Ascending aorta (tissue), 2 donors: ENCODE measurements around the gene NAA50. TPM values are rescaled to one million over a fixed set of nuclear protein-coding genes. Genes with fewer than 3 reads are reported as not detected.
A peak's percentile ranks its signal among the peaks of the same experiment; 100 is the strongest.

ENCODE experiments used
- DNase-seq, 2 donors: peaks; one replicate each; pipeline ENCODE4 v3.0.0-alpha.2; 2019; ENCODE audit warnings: low spot score in 2 of 2
- H3K27ac ChIP-seq, 2 donors: fragments of 200-600 bp; sonication (generic); one replicate each; pipeline ENCODE4 v1.5.1; 2016 to 2017; ENCODE audit warnings: mild to moderate bottlenecking in 1 of 2
- H3K27me3 ChIP-seq: fragments of 200-600 bp; sonication (generic); one replicate; pipeline ENCODE4 v1.5.1; 2017
- H3K36me3 ChIP-seq, 2 donors: fragments of 200-600 bp; sonication (generic); one replicate each; pipeline ENCODE4 v1.5.1; 2016
- H3K4me1 ChIP-seq, 2 donors: fragments of 200-600 bp; sonication (generic); one replicate each; pipeline ENCODE4 v1.5.1; 2016 to 2017; ENCODE audit warnings: mild to moderate bottlenecking in 1 of 2
- H3K4me3 ChIP-seq, 2 donors: fragments of 200-600 bp; sonication (generic); one replicate each; pipeline ENCODE4 v1.5.1; 2016 to 2017; ENCODE audit warnings: mild to moderate bottlenecking in 1 of 2
- H3K9me3 ChIP-seq, 2 donors: fragments of 200-600 bp; sonication (generic); one replicate each; pipeline ENCODE4 v1.5.1; 2016
- intact Hi-C: fragments of 100-400 bp; cut with DNase I; formaldehyde crosslinking; loops from one replicate; pipeline ENCODE4 v1.15.1; 2023
- total RNA-seq: library from RNA; depleted of rRNA; stranded (reverse); fragments of >200 nt; gene quantifications from one replicate; pipeline ENCODE4 v1.1.0, GENCODE V29; 2016
- TF ChIP-seq, protein P1 (sequence below), 3 experiments: fragments of 200-600 bp in 2 of 3; fragments of 450-650 bp in 1 of 3; sonication (generic) in 2 of 3; IDR thresholded peaks; one replicate each; pipeline ENCODE4 v1.5.1; 2016 to 2019; ENCODE audit warnings: antibody characterized with exemption in 3 of 3, mild to moderate bottlenecking in 1 of 3, moderate library complexity in 1 of 3

Gene NAA50
- total RNA-seq, 1 donor from 2014 or later = 56.0 TPM

GRCh38 chr3:113747283-113748046, 1.4 kb upstream of the NAA50 start:
- H3K4me3 ChIP-seq = peak overlapping the region; percentile 97 to 100
- H3K36me3 ChIP-seq = no peaks in the 10 kb centered on the region
- TF ChIP-seq, protein P1, sequence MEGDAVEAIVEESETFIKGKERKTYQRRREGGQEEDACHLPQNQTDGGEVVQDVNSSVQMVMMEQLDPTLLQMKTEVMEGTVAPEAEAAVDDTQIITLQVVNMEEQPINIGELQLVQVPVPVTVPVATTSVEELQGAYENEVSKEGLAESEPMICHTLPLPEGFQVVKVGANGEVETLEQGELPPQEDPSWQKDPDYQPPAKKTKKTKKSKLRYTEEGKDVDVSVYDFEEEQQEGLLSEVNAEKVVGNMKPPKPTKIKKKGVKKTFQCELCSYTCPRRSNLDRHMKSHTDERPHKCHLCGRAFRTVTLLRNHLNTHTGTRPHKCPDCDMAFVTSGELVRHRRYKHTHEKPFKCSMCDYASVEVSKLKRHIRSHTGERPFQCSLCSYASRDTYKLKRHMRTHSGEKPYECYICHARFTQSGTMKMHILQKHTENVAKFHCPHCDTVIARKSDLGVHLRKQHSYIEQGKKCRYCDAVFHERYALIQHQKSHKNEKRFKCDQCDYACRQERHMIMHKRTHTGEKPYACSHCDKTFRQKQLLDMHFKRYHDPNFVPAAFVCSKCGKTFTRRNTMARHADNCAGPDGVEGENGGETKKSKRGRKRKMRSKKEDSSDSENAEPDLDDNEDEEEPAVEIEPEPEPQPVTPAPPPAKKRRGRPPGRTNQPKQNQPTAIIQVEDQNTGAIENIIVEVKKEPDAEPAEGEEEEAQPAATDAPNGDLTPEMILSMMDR (IDR thresholded peaks at IDR 0.05) = no peak
- no peaks in the 10 kb centered on the region for H3K27me3 ChIP-seq
- intact Hi-C loops = loop anchor here (2.0 to 10.0 kb wide), 7 partner anchors 37 to 1399 kb away; partner anchors contain the start of genes ATG3, CCDC191, QTRT2 and ZBTB20
- no peak for DNase-seq
- no peaks in the 10 kb centered on the region for H3K9me3 ChIP-seq
- H3K27ac ChIP-seq = peak overlapping the region; percentile 98 to 100
- H3K4me1 ChIP-seq = peaks cover 6 to 29% of the 10 kb centered on the region in 2 donors

GRCh38 chr3:113746548-113747282, 666 bp upstream of the NAA50 start, which contains the start of gene ATP6V1A:
ATP6V1A (plus strand) TSS chr3:113747035; CDS start chr3:113778754, 31,719 bp downstream.
- TF ChIP-seq, protein P1 (IDR thresholded peaks at IDR 0.05) = no peak
- no peaks in the 10 kb centered on the region for H3K9me3 ChIP-seq
- H3K4me1 ChIP-seq = peaks cover 6 to 29% of the 10 kb centered on the region in 2 donors
- H3K27me3 ChIP-seq = no peaks in the 10 kb centered on the region
- H3K27ac ChIP-seq = peak within 1 kb of the TSS; percentile 98 to 100
- H3K36me3 ChIP-seq = no peaks in the 10 kb centered on the region
- H3K4me3 ChIP-seq = peak within 1 kb of the TSS; percentile 97 to 100
- intact Hi-C loops = loop anchor here (1.0 to 10.0 kb wide), 9 partner anchors 38 to 1400 kb away; partner anchors contain the start of genes ATG3, CCDC191, QTRT2 and SPICE1
- peak; percentile 65 to 95 for DNase-seq

- Histone ChIP-seq H3K4me1 (peaks cover 6 to 29% of the 10 kb centered on the region in 2 donors), H3K9me3 (no peaks in the 10 kb centered on the region), H3K27ac (peak overlapping the region; percentile 98 to 100), H3K4me3 (peak overlapping the region; percentile 97 to 100), H3K27me3 (no peaks in the 10 kb centered on the region), H3K36me3 (no peaks in the 10 kb centered on the region)
- DNase-seq = peak; percentile 59 to 88
- intact Hi-C loops = loop anchor here (10.0 kb wide), 2 partner anchors 410 to 690 kb away; no protein-coding TSS in a partner anchor
- TF ChIP-seq, protein P1 (IDR thresholded peaks at IDR 0.05) = peak; percentile 44 to 80 (median 65)
These were observed 901 bp downstream of the NAA50 start for GRCh38 chr3:113744941-113745755.

DNA sequence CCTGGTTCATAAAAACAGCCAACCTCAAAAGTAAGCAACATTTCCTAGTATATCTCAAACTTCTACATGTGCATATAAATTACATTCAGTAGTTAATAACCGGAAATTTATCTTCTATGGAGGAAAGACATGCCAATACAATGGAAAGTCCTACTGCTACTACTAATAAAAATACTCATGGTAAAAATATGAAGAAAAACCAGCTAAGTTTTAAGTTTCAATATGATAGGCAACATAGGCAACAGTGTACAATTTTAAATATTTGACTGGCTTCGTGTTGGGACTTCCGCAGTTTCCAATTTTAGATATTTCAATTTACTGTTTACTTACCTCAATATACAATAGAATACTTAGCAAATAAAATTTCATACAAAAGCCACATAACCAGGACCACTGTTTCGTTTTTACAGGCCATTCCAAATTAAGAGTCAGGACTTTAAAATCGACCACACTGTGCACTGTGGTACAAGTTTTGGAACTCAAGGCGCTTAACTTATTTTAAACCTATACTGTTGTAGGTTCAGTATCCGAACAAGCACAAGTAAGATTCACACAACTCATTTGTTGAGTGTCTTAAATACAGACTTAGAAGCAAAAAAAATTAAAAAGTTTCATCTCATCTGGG, 2.9 kb downstream of the NAA50 start:
- intact Hi-C loops = loop anchor here (10.0 kb wide), 2 partner anchors 412 to 688 kb away; no protein-coding TSS in a partner anchor
- H3K9me3 ChIP-seq = no peaks in the 10 kb centered on the region
- H3K4me3 ChIP-seq = peak overlapping the region in 1 of 2 donors; percentile 100
- DNase-seq = no peak
- no peak overlapping the region for H3K27ac ChIP-seq
- H3K27me3 ChIP-seq = no peaks in the 10 kb centered on the region
- peaks cover 6 to 23% of the 10 kb centered on the region in 2 donors for H3K4me1 ChIP-seq
- no peaks in the 10 kb centered on the region for H3K36me3 ChIP-seq
- TF ChIP-seq, protein P1 (IDR thresholded peaks at IDR 0.05) = no peak
